ENCODE results near the gene PC. TPM values are rescaled to one million over a fixed set of nuclear protein-coding genes. Genes with fewer than 3 reads are reported as not detected.

PC gene
- total and polyA plus RNA-seq, 2 experiments from 2014 or later = 47.4 to 78.1 TPM

DNA sequence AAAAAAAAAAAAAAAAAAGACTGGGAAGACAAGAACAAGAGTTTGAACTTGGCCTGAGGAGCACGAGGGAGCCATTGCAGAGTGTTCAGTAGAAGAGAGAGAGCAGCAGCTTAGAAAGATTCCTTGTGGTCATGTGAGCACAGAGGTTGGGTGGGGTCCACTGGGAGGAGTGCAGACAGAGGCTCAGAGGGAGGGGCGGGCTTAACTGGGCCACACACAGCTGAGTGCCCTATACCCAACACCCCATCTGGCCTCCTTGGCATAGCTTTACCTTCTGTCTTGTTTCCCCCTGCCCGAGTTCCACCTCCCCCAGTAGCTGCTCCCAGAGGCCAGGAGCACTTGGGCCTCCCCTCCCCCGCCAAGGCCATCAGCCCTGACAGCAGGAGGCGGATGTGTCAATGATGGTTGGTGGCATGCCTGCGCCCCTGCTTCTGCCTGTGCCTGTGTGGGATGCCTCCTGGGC, 29.0 kb upstream of the PC start:
- Histone ChIP-seq H3K9me3 (ENCODE audit: low read depth) (no peaks in the 10 kb centered on the region), H3K4me3 (no peak overlapping the region), H3K27ac (no peak overlapping the region), H3K79me2 (no peaks in the 10 kb centered on the region), H3K4me1 (ENCODE audit: insufficient read depth) (no peaks in the 10 kb centered on the region), H2AFZ (no peak overlapping the region), H3K27me3 (no peaks in the 10 kb centered on the region), H3K4me2 (no peak overlapping the region), H4K20me1 (ENCODE audit: insufficient read depth, poor library complexity, severe bottlenecking) (no peaks in the 10 kb centered on the region), H3K36me3 (replicated peaks; ENCODE audit: insufficient read depth, low read depth) (no peaks in the 10 kb centered on the region), H3K9me2 (replicated peaks; ENCODE audit: insufficient read depth) (no peaks in the 10 kb centered on the region)
- 78% methylated on average over 5 of the region's 6 CpGs for WGBS (ENCODE audit: low lambda C conversion rate, missing lambda C conversion rate)
- TF ChIP-seq EZH2 (IDR thresholded peaks at IDR 0.05; ENCODE audit: borderline replicate concordance) = no peak
- TF ChIP-seq, protein P1, sequence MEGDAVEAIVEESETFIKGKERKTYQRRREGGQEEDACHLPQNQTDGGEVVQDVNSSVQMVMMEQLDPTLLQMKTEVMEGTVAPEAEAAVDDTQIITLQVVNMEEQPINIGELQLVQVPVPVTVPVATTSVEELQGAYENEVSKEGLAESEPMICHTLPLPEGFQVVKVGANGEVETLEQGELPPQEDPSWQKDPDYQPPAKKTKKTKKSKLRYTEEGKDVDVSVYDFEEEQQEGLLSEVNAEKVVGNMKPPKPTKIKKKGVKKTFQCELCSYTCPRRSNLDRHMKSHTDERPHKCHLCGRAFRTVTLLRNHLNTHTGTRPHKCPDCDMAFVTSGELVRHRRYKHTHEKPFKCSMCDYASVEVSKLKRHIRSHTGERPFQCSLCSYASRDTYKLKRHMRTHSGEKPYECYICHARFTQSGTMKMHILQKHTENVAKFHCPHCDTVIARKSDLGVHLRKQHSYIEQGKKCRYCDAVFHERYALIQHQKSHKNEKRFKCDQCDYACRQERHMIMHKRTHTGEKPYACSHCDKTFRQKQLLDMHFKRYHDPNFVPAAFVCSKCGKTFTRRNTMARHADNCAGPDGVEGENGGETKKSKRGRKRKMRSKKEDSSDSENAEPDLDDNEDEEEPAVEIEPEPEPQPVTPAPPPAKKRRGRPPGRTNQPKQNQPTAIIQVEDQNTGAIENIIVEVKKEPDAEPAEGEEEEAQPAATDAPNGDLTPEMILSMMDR (IDR thresholded peaks at IDR 0.05; ENCODE audit: poor library complexity) = no peak
- TF ChIP-seq EZH2phosphoT487 (IDR thresholded peaks at IDR 0.05; ENCODE audit: low read depth, severe bottlenecking, unreplicated experiment) = no peak
- no peak for DNase-seq (ENCODE audit: low spot score)

DNA sequence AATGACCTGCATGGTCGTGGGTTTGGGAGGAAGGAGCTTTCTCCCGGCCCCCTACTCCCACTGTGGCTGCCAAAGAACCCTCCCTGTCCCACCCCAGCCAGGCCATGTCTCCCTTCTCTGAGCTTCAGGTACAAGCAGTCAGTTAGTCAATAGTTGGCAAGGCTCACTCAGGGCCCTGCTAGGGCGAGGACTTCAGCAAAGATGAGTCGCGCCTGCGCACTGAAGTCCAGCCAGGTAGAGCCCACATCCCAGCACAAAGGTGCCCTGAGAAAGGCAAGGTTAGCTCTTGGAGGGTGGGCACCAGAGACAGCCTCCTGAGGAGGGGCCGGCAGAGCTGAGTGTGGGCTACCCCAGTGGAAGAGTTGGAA, 28.0 kb upstream of the PC start:
- Histone ChIP-seq H3K4me3 (no peak overlapping the region), H3K4me1 (ENCODE audit: insufficient read depth) (no peaks in the 10 kb centered on the region), H3K79me2 (no peaks in the 10 kb centered on the region), H3K27ac (no peak overlapping the region), H4K20me1 (ENCODE audit: insufficient read depth, poor library complexity, severe bottlenecking) (no peaks in the 10 kb centered on the region), H3K36me3 (replicated peaks; ENCODE audit: insufficient read depth, low read depth) (no peaks in the 10 kb centered on the region), H3K4me2 (no peak overlapping the region), H3K9me2 (replicated peaks; ENCODE audit: insufficient read depth) (no peaks in the 10 kb centered on the region), H3K27me3 (no peaks in the 10 kb centered on the region), H3K9me3 (ENCODE audit: low read depth) (no peaks in the 10 kb centered on the region), H2AFZ (no peak overlapping the region)
- 99% methylated on average over 5 of the region's 7 CpGs for WGBS (ENCODE audit: low lambda C conversion rate, missing lambda C conversion rate)
- TF ChIP-seq EZH2 (IDR thresholded peaks at IDR 0.05; ENCODE audit: borderline replicate concordance) (no peak), EZH2phosphoT487 (IDR thresholded peaks at IDR 0.05; ENCODE audit: low read depth, severe bottlenecking, unreplicated experiment) (no peak)
- TF ChIP-seq, protein P1 (IDR thresholded peaks at IDR 0.05; ENCODE audit: poor library complexity) = no peak
- no peak for DNase-seq (ENCODE audit: low spot score)

DNA sequence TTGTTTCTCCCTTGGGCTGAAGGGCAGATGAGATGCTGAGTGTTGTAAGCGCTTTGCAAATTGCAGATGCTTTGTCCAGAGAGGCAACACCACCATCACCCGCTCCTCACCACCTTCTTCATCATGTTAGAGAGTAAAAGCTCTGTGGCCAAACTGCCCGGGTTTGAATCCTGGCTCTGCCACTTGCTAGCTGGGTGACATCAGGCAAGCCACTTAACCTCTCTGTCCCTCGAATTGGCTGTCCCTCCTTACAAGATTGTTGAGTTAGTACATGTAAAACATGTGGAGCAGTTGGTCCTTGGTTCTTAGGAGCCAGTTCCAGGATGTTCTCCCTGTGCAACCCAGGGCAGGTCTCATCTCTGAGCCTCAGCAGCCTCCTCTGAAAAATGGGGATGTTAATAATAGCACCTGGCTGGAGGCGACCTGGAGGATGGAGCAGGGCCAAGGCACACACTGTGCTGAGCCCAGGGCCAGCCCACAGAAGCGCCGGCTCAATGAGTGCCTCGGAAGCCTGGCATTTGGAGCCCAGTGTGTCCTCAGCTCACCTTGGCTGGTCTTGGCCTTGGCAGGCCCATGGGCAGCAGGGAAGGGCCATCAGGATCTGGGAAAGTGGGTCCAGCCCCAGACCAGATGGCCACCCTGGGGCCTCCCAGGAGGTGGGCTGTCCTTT, 27.5 kb upstream of the PC start:
- H3K27me3 ChIP-seq = no peaks in the 10 kb centered on the region
- H2AFZ ChIP-seq = no peak overlapping the region
- no peak for DNase-seq (ENCODE audit: low spot score)
- no peaks in the 10 kb centered on the region for H4K20me1 ChIP-seq (ENCODE audit: insufficient read depth, poor library complexity, severe bottlenecking)
- H3K9me2 ChIP-seq (replicated peaks; ENCODE audit: insufficient read depth) = no peaks in the 10 kb centered on the region
- H3K4me3 ChIP-seq = no peak overlapping the region
- H3K36me3 ChIP-seq (replicated peaks; ENCODE audit: insufficient read depth, low read depth) = no peaks in the 10 kb centered on the region
- H3K4me2 ChIP-seq = no peak overlapping the region
- H3K27ac ChIP-seq = no peak overlapping the region
- H3K79me2 ChIP-seq = no peaks in the 10 kb centered on the region
- H3K4me1 ChIP-seq (ENCODE audit: insufficient read depth) = no peaks in the 10 kb centered on the region
- WGBS (ENCODE audit: low lambda C conversion rate, missing lambda C conversion rate) = 91% methylated on average over 8 of the region's 8 CpGs
- no peak for TF ChIP-seq EZH2 (IDR thresholded peaks at IDR 0.05; ENCODE audit: borderline replicate concordance)
- TF ChIP-seq, protein P1 (IDR thresholded peaks at IDR 0.05; ENCODE audit: poor library complexity) = no peak
- TF ChIP-seq EZH2phosphoT487 (IDR thresholded peaks at IDR 0.05; ENCODE audit: low read depth, severe bottlenecking, unreplicated experiment) = no peak
- no peaks in the 10 kb centered on the region for H3K9me3 ChIP-seq (ENCODE audit: low read depth)

Measured in hepatocyte (in vitro differentiated cells).